B cell (primary cell): ENCODE results near the gene PTGDR2.

Experiments used
- CTCF ChIP-seq: fragments of 200-600 bp; IDR thresholded peaks from one replicate; pipeline ENCODE4 v1.8.0; 2022; ENCODE audit warnings: antibody characterized with exemption, mild to moderate bottlenecking
- EZH2 ChIP-seq: IDR thresholded peaks from 2 replicates; pipeline ENCODE4 v1.6.1; 2012; ENCODE audit warnings: borderline replicate concordance, low read depth, mild to moderate bottlenecking, moderate library complexity, low read length; ENCODE audit not compliant: insufficient read depth, poor library complexity, severe bottlenecking

GRCh38 chr11:60810151-60810550 is 45.6 kb downstream of the PTGDR2 start:
- TF ChIP-seq CTCF, result no peak
- TF ChIP-seq EZH2, result no peak
